NT2/D1 (cell line): ENCODE results near the gene ACSF3.

Experiments used
- SUZ12 ChIP-seq: IDR thresholded peaks from 2 replicates; pipeline ENCODE4 v1.6.1; 2011; ENCODE audit not compliant: insufficient read length, insufficient read depth; ENCODE audit errors: extremely low read depth
- YY1 ChIP-seq: IDR thresholded peaks from 2 replicates; pipeline ENCODE4 v1.6.1; 2011; ENCODE audit not compliant: insufficient read length, insufficient read depth

- TF ChIP-seq SUZ12, result no peak
- TF ChIP-seq YY1, result no peak
Observed at GRCh38 chr16:89077076-89077475, 16.6 kb upstream of the ACSF3 start.
